ENCODE results near the gene BPIFB6. TPM values are rescaled to one million over a fixed set of nuclear protein-coding genes. Genes with fewer than 3 reads are reported as not detected.

BPIFB6 gene
- total and polyA plus RNA-seq, 3 donors from 2014 or later, result 0.24 TPM; not detected in 2

DNA sequence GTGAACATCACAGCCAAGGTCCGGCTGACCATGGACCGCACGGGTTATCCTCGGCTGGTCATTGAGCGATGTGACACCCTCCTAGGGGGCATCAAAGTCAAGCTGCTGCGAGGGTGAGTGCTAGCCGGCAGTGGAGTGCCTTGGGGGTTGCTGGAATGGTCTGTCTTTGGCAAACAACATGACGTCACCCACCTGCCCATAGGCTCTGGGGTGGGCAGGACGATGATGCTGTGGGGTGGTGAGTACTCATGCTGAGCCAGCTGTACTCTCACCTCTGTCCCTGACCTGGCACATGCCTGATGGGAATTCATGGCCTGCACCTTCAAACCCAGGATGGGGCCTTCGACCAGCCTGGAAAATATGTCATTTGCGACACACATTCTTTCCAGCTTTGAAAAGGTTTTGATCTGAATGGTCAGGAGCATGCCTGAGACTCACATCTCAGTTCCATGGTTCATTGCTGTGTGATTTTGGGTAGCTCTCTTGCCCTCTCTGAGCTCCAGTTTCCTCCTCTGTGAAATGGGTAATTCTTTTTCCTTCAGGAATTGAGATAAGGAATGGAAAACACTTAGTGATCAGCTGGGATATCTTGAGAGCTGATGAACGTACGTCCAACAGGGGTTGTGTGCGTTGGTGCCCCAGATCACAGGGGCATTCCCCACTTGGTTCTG, 54.7 kb downstream of the BPIFB6 start:
- intact Hi-C loops (cut with DNase I; ENCODE audit: low total_unique reads), result no loop called here
- H3K27me3 ChIP-seq, result no peaks in the 10 kb centered on the region
- DNase-seq, result no peak
- H3K4me1 ChIP-seq, result no peaks in the 10 kb centered on the region
- no peak overlapping the region for H3K4me3 ChIP-seq
- no peaks in the 10 kb centered on the region for H3K9me3 ChIP-seq
- WGBS, 2 donors, result 82 to 88% methylated on average over 13 to 14 of the region's 14 CpGs
- TF ChIP-seq, protein P1, sequence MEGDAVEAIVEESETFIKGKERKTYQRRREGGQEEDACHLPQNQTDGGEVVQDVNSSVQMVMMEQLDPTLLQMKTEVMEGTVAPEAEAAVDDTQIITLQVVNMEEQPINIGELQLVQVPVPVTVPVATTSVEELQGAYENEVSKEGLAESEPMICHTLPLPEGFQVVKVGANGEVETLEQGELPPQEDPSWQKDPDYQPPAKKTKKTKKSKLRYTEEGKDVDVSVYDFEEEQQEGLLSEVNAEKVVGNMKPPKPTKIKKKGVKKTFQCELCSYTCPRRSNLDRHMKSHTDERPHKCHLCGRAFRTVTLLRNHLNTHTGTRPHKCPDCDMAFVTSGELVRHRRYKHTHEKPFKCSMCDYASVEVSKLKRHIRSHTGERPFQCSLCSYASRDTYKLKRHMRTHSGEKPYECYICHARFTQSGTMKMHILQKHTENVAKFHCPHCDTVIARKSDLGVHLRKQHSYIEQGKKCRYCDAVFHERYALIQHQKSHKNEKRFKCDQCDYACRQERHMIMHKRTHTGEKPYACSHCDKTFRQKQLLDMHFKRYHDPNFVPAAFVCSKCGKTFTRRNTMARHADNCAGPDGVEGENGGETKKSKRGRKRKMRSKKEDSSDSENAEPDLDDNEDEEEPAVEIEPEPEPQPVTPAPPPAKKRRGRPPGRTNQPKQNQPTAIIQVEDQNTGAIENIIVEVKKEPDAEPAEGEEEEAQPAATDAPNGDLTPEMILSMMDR (IDR thresholded peaks at IDR 0.05), result no peak
- no peak for TF ChIP-seq POLR2A (IDR thresholded peaks at IDR 0.05)
- no peak overlapping the region for H3K27ac ChIP-seq
- H3K36me3 ChIP-seq (ENCODE audit: low read depth, missing control alignments), result no peaks in the 10 kb centered on the region

DNA sequence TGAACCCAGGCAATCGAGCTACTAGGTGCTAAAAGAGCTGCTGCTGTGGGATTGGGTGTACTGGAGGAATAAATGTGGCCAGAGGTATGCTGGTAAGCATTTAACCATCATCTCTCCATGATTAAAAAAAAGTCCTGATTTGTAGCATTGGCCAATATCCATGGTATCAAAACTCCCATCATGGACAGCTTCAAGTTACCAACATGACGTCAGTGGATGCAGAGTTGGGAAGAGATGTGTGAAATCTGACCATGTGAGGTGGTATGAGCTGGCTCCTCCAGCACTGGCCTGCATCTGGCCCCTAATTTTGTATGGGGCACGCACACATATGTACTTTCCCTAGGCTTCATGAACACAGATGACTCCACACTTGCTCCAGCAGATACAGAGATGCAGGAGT, 59.7 kb downstream of the BPIFB6 start:
- Histone ChIP-seq H3K27me3 (no peaks in the 10 kb centered on the region), H3K36me3 (ENCODE audit: low read depth, missing control alignments) (no peaks in the 10 kb centered on the region), H3K9me3 (no peaks in the 10 kb centered on the region), H3K27ac (no peak overlapping the region), H3K4me3 (no peak overlapping the region), H3K4me1 (no peaks in the 10 kb centered on the region)
- intact Hi-C loops (cut with DNase I; ENCODE audit: low total_unique reads), result no loop called here
- WGBS, 2 donors, result 81 to 92% methylated on average over 3 of the region's 3 CpGs
- no peak for DNase-seq
- TF ChIP-seq POLR2A (IDR thresholded peaks at IDR 0.05), result no peak
- TF ChIP-seq, protein P1 (IDR thresholded peaks at IDR 0.05), result no peak

DNA sequence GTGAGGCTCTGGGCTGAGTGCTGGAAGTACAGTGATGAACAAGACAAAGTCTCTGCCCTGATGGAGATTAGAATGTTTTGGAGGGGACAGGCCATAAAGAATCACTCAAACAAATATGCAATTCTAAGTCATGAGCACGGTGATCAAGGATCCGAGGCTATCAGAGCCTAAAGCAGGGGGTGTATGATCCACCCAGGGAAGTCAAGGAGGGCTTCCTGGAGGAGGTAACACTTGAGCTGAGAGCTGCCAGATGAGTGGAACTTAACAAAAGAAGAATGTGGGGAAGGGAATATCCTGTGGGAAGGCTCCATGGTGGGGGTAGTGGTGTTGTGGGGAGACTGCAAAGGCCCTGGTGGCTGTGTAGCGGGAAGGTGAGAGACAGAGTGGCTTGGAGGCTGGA, 60.2 kb downstream of the BPIFB6 start:
- intact Hi-C loops (cut with DNase I; ENCODE audit: low total_unique reads), result no loop called here
- DNase-seq, result no peak
- Histone ChIP-seq H3K9me3 (no peaks in the 10 kb centered on the region), H3K27ac (no peak overlapping the region), H3K36me3 (ENCODE audit: low read depth, missing control alignments) (no peaks in the 10 kb centered on the region), H3K27me3 (no peaks in the 10 kb centered on the region), H3K4me1 (no peaks in the 10 kb centered on the region), H3K4me3 (no peak overlapping the region)
- TF ChIP-seq POLR2A (IDR thresholded peaks at IDR 0.05), result no peak
- TF ChIP-seq, protein P1 (IDR thresholded peaks at IDR 0.05), result no peak
- WGBS, 2 donors, result 88 to 89% methylated on average over 3 of the region's 3 CpGs

DNA sequence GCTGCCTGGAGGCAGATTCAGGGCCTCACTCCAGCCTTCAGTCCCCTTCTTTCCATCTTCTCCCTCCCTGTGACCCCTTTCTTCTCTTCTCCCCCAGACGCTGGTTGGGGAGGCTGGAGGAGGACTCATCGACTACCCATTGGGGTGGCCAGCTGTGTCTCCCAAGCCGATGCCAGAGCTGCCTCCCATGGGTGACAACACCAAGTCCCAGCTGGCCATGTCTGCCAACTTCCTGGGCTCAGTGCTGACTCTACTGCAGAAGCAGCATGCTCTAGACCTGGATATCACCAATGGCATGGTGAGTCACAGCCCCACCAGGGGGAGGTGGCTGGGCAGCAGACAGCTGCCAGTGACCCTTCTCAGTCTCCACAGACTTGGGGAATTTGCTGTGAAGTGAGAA, 60.9 kb downstream of the BPIFB6 start:
- no peaks in the 10 kb centered on the region for H3K9me3 ChIP-seq
- no peak overlapping the region for H3K4me3 ChIP-seq
- intact Hi-C loops (cut with DNase I; ENCODE audit: low total_unique reads), result no loop called here
- no peaks in the 10 kb centered on the region for H3K4me1 ChIP-seq
- H3K27me3 ChIP-seq, result no peaks in the 10 kb centered on the region
- DNase-seq, result no peak
- no peaks in the 10 kb centered on the region for H3K36me3 ChIP-seq (ENCODE audit: low read depth, missing control alignments)
- no peak for TF ChIP-seq POLR2A (IDR thresholded peaks at IDR 0.05)
- TF ChIP-seq, protein P1 (IDR thresholded peaks at IDR 0.05), result no peak
- WGBS, 2 donors, result 84 to 90% methylated on average over 3 of the region's 3 CpGs
- H3K27ac ChIP-seq, result no peak overlapping the region

DNA sequence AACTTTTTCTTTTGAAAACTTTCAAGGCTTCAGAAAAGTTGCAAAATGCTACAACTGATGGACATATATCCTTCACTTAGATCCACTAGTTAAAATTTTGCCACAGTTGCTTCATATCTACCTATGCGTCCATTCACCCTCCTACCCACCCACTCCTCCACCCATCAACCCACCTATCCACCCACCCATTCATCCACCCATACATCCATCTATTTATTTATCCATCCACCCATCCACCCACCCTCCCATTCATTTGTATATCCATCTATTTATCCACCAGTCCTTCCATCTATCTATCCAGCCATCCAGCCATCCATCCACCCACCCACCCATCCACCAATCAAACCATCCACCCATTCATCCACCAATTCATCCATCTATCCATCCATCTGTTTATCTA, 61.6 kb downstream of the BPIFB6 start:
- DNase-seq, result no peak
- no peak overlapping the region for H3K27ac ChIP-seq
- H3K27me3 ChIP-seq, result no peaks in the 10 kb centered on the region
- WGBS, 2 donors, result 70 to 89% methylated on average over 1 of the region's 1 CpG
- H3K4me3 ChIP-seq, result no peak overlapping the region
- TF ChIP-seq POLR2A (IDR thresholded peaks at IDR 0.05), result no peak
- TF ChIP-seq, protein P1 (IDR thresholded peaks at IDR 0.05), result no peak
- H3K4me1 ChIP-seq, result no peaks in the 10 kb centered on the region
- no peaks in the 10 kb centered on the region for H3K36me3 ChIP-seq (ENCODE audit: low read depth, missing control alignments)
- intact Hi-C loops (cut with DNase I; ENCODE audit: low total_unique reads), result no loop called here
- no peaks in the 10 kb centered on the region for H3K9me3 ChIP-seq
